Natural killer cell (primary cell): ENCODE measurements around the gene SCAF4. TPM values are rescaled to one million over a fixed set of nuclear protein-coding genes. Genes with fewer than 3 reads are reported as not detected.
"Not testable (repeated sequence)": the region's sequence is repeated elsewhere in the genome, so short reads cannot be mapped to it uniquely, and the experiment has no call there.

Experiments used
- ATAC-seq, 3 donors: fragments of 150-1000 bp in 2 of 3; fragments of 200-7000 bp in 1 of 3; cut with Tn5 transposase; 1 replicate in 1 of 3; 2 replicates in 2 of 3; pipeline ENCODE4 v1.10.0; 2021; ENCODE audit warnings: mild to moderate bottlenecking in 2 of 3, moderate library complexity in 2 of 3
- DNase-seq, 2 donors: peaks; one replicate each; pipeline versions ENCODE4 v3.0.0 to v3.0.0-alpha.2; 2013 to 2021; ENCODE audit warnings: mixed read lengths in 1 of 2
- H3K27ac ChIP-seq: one replicate; pipeline ENCODE4 v1.5.1; 2013; ENCODE audit warnings: mild to moderate bottlenecking, low read length
- H3K27me3 ChIP-seq: one replicate; pipeline ENCODE4 v1.6.1; 2013; ENCODE audit warnings: low read length; ENCODE audit not compliant: control insufficient read depth, insufficient read depth
- H3K36me3 ChIP-seq: one replicate; pipeline ENCODE4 v1.6.1; 2013; ENCODE audit warnings: low read length; ENCODE audit not compliant: control insufficient read depth, insufficient read depth
- H3K4me1 ChIP-seq: one replicate; pipeline ENCODE4 v1.6.1; 2013; ENCODE audit warnings: low read length; ENCODE audit not compliant: control insufficient read depth, insufficient read depth
- H3K4me3 ChIP-seq: one replicate; pipeline ENCODE4 v1.5.1; 2013; ENCODE audit warnings: low read length
- H3K9me3 ChIP-seq: one replicate; pipeline ENCODE4 v1.6.1; 2013; ENCODE audit warnings: low read length; ENCODE audit not compliant: control insufficient read depth, insufficient read depth
- H3K27ac Mint-ChIP-seq, 2 donors: one replicate each; pipeline ENCODE4 v1.8.0; 2022; ENCODE audit warnings: mild to moderate bottlenecking in 2 of 2, mixed read lengths in 2 of 2, moderate library complexity in 1 of 2
- H3K27me3 Mint-ChIP-seq, 2 donors: one replicate each; pipeline ENCODE4 v1.8.0; 2022; ENCODE audit warnings: low read depth in 2 of 2, mixed read lengths in 2 of 2
- H3K36me3 Mint-ChIP-seq: one replicate; pipeline ENCODE4 v1.8.0; 2022; ENCODE audit warnings: mixed read lengths
- H3K4me1 Mint-ChIP-seq, 2 donors: one replicate each; pipeline ENCODE4 v1.8.0; 2022; ENCODE audit warnings: mixed read lengths in 2 of 2
- H3K4me3 Mint-ChIP-seq: one replicate; pipeline ENCODE4 v1.8.0; 2022; ENCODE audit warnings: mild to moderate bottlenecking, moderate library complexity, mixed read lengths
- H3K9me3 Mint-ChIP-seq, 2 donors: one replicate each; pipeline ENCODE4 v1.8.0; 2022; ENCODE audit warnings: mixed read lengths in 2 of 2
- WGBS: methylation state at CpG from one replicate; pipeline ENCODE4 v1.1.7; 2013; ENCODE audit warnings: missing lambda C conversion rate; ENCODE audit not compliant: insufficient coverage; 5-methylcytosine and 5-hydroxymethylcytosine counted together
- intact Hi-C: fragments of 100-400 bp; cut with micrococcal nuclease; formaldehyde crosslinking; loops from one replicate; pipeline ENCODE4 v1.14.2; 2022
- total RNA-seq, 4 donors: library from RNA; stranded (reverse); fragments of 120-200 nt in 1 of 4; gene quantifications; one replicate each; pipeline versions ENCODE4 v1.2.3 to v1.2.4, GENCODE V29; 2013 to 2022
- TF ChIP-seq, protein P1 (sequence below): fragments of 200-600 bp; IDR thresholded peaks from one replicate; pipeline ENCODE4 v1.8.0; 2022; ENCODE audit warnings: antibody characterized with exemption

The SCAF4 gene
- total RNA-seq, 3 donors from 2014 or later (not counting 1 experiment from before 2014, with no cell fraction given), result 93.2 to 109 (median 101) TPM

DNA sequence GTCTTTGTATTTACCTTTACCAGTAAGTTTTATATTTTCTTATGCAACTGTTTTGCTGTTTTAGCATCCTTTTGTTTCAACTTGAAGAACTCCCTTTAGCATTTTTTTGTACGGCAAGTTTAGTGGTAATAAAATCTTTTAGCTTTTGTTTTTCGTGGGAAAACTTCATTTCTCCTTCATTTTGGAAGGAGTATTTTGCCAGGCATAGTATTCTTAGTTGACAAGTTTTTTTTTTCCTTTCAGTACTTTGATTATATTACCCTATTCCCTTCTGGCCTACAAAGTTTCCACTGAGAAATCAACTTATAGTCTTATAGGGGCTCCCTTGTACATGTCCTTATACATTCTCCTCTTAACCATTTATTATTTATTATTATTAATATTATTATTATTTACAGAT is 95.0 kb downstream of the SCAF4 start:
- ATAC-seq, result no peak
- H3K36me3 ChIP-seq, result no peaks in the 10 kb centered on the region

DNA sequence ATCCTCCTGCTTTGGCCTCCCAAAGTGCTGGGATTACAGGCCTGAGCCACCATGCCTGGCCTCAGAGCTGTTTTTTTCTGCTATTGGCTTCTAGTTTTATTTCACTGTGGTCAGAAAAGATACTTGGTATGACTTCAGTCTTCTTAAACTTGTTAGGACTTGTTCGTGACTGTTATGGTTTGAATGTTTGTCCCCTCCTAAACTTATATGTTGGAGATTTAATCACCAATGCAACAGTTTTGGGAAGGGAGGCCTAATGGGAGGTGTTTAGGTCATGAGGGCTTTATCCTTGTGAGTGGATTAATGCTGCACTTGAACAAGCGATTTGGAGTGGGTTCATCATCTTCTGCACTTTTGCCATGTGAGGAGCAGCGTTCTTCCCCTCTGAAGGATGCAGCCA is 96.9 kb downstream of the SCAF4 start:
- no peak overlapping the region for H3K27ac ChIP-seq
- intact Hi-C loops, result no loop called here
- Mint-ChIP-seq H3K27ac (no peak overlapping the region), H3K36me3 (peaks cover 7% of the 10 kb centered on the region), H3K4me3 (no peak overlapping the region), H3K4me1 (no peaks in the 10 kb centered on the region), H3K9me3 (peaks cover 0 to 3% of the 10 kb centered on the region in 2 donors), H3K27me3 (peaks cover 0 to 3% of the 10 kb centered on the region in 2 donors)
- H3K36me3 ChIP-seq, result no peaks in the 10 kb centered on the region
- ATAC-seq (no peak), DNase-seq (no peak)
- no peaks in the 10 kb centered on the region for H3K27me3 ChIP-seq
- 87% methylated on average over 3 of the region's 3 CpGs for WGBS
- H3K9me3 ChIP-seq, result peaks cover 3% of the 10 kb centered on the region
- TF ChIP-seq, protein P1, sequence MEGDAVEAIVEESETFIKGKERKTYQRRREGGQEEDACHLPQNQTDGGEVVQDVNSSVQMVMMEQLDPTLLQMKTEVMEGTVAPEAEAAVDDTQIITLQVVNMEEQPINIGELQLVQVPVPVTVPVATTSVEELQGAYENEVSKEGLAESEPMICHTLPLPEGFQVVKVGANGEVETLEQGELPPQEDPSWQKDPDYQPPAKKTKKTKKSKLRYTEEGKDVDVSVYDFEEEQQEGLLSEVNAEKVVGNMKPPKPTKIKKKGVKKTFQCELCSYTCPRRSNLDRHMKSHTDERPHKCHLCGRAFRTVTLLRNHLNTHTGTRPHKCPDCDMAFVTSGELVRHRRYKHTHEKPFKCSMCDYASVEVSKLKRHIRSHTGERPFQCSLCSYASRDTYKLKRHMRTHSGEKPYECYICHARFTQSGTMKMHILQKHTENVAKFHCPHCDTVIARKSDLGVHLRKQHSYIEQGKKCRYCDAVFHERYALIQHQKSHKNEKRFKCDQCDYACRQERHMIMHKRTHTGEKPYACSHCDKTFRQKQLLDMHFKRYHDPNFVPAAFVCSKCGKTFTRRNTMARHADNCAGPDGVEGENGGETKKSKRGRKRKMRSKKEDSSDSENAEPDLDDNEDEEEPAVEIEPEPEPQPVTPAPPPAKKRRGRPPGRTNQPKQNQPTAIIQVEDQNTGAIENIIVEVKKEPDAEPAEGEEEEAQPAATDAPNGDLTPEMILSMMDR, result no peak
- H3K4me1 ChIP-seq, result no peaks in the 10 kb centered on the region
- no peak overlapping the region for H3K4me3 ChIP-seq

More for the DNA sequence above, 95.0 kb downstream of the SCAF4 start:
- DNase-seq, result no peak
- no peaks in the 10 kb centered on the region for H3K4me1 Mint-ChIP-seq
- intact Hi-C loops, result no loop called here
- no peak overlapping the region for H3K27ac ChIP-seq
- WGBS, result no CpG with 5 or more reads among the region's 2 CpGs
- H3K27me3 Mint-ChIP-seq, result peaks cover 0 to 5% of the 10 kb centered on the region in 2 donors
- H3K4me1 ChIP-seq, result no peaks in the 10 kb centered on the region
- H3K4me3 ChIP-seq, result no peak overlapping the region
- no peak overlapping the region for H3K27ac Mint-ChIP-seq
- H3K9me3 Mint-ChIP-seq, result peaks cover 1 to 3% of the 10 kb centered on the region in 2 donors
- TF ChIP-seq, protein P1, result no peak
- H3K27me3 ChIP-seq, result no peaks in the 10 kb centered on the region
- H3K36me3 Mint-ChIP-seq, result peaks cover 7% of the 10 kb centered on the region
- no peak overlapping the region for H3K4me3 Mint-ChIP-seq
- H3K9me3 ChIP-seq, result peaks cover 3% of the 10 kb centered on the region

DNA sequence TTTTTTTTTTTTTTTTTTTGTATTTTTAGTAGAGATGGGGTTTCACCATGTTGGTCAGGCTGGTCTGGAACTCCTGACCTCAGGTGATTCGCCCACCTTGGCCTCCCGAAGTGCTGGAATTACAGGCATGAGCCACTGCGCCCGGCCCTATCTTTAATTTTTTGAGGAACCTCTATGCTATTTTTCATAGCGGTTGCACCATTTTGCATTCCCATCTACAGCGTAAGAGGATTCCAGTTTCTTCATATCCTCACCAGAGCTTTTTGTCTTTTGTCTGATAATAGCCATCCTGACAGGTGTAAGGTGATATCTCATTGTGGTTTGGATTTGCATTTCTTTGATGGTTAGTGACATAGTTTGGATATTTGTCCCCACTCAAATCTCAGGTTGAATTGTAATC is 100.0 kb downstream of the SCAF4 start:
- H3K27ac Mint-ChIP-seq, intact Hi-C loops, H3K36me3 ChIP-seq, H3K4me1 Mint-ChIP-seq, H3K4me1 ChIP-seq, ATAC-seq, H3K9me3 Mint-ChIP-seq, DNase-seq, H3K27me3 Mint-ChIP-seq, H3K36me3 Mint-ChIP-seq, H3K4me3 Mint-ChIP-seq, H3K9me3 ChIP-seq, H3K4me3 ChIP-seq, H3K27me3 ChIP-seq, H3K27ac ChIP-seq: not testable (repeated sequence)
- over 99% methylated on average over 6 of the region's 6 CpGs for WGBS

DNA sequence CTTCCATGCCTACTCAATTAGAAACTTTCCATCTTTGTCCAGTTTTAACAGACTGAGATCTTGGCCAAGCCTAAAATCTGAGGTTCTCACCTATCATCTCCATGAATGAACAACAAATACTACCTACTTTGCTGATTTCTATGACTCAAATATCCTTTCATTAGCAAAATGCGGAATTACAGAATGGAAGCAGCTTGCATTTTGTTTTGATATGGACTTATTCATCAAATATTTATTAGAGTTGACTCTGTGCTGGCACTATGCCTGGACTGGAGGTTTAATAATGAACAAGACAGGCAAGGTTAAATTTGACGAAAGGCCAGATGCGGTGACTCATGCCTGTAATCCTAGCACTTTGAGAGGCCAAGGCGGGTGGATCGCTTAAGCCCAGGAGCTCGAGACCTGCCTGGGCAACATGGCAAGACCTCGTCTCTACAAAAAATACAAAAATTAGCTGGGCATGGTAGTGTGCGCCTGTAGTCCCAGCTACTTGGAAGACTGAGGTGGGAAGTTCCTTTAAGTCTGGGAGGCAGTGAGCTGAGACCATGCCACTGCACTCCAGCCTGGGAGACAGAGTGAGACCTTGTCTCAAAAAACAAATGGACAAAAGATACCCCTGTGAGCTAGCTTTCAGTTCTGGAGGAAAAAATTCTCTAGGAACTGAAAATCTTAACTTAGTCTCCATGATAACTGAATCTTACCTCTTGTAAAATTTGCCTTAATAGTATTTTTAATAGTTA is 101.8 kb downstream of the SCAF4 start:
- H3K4me1 Mint-ChIP-seq, result no peaks in the 10 kb centered on the region
- TF ChIP-seq, protein P1, result no peak
- 96% methylated on average over 7 of the region's 8 CpGs for WGBS
- Histone ChIP-seq H3K36me3 (no peaks in the 10 kb centered on the region), H3K4me1 (no peaks in the 10 kb centered on the region), H3K27me3 (no peaks in the 10 kb centered on the region), H3K27ac (no peak overlapping the region), H3K9me3 (no peaks in the 10 kb centered on the region), H3K4me3 (no peak overlapping the region)
- no peaks in the 10 kb centered on the region for H3K27me3 Mint-ChIP-seq
- H3K27ac Mint-ChIP-seq, result no peak overlapping the region
- ATAC-seq (no peak), DNase-seq (no peak)
- H3K4me3 Mint-ChIP-seq, result no peak overlapping the region
- H3K9me3 Mint-ChIP-seq, result no peaks in the 10 kb centered on the region
- no peaks in the 10 kb centered on the region for H3K36me3 Mint-ChIP-seq
- intact Hi-C loops, result no loop called here
